ENCODE measurements around the gene SSRP1.

GRCh38 chr11:57360991-57361390 is 25.3 kb upstream of the SSRP1 start:
- TF ChIP-seq ZSCAN9 (CRISPR knock-in tag; IDR thresholded peaks at IDR 0.05; ENCODE audit: borderline replicate concordance) (no peak), YY1 (IDR thresholded peaks at IDR 0.05; ENCODE audit: insufficient read depth, insufficient replicate concordance, low read depth, low read length) (no peak), ONECUT2 (CRISPR knock-in tag; IDR thresholded peaks at IDR 0.05) (no peak), JUN (CRISPR knock-in tag; IDR thresholded peaks at IDR 0.05) (no peak)

Data from HepG2 (cell line).